Measurements from ENCODE around the gene KNTC1.

GRCh38 chr12:122523280-122523679 lies 3.8 kb upstream of the KNTC1 start:
- TF ChIP-seq ZNF70 (CRISPR knock-in tag; IDR thresholded peaks at IDR 0.05) (no peak), ZNF565 (CRISPR knock-in tag; conservative IDR thresholded peaks at IDR 0.05; ENCODE audit: low read depth) (no peak), OSR1 (CRISPR knock-in tag; IDR thresholded peaks at IDR 0.05) (no peak)

All from SK-N-SH treated with all-trans-retinoic acid at 6 μM for 48 hours (cell line).